Lower leg skin (tissue), 3 donors: ENCODE data around the gene MAP3K8.

Experiments used
- CTCF ChIP-seq, 3 donors: fragments of 450-650 bp; IDR thresholded peaks; one replicate each; pipeline ENCODE4 v1.5.1; 2016; ENCODE audit warnings: antibody characterized with exemption in 3 of 3, mild to moderate bottlenecking in 3 of 3, moderate library complexity in 2 of 3
- POLR2A ChIP-seq, 2 donors: fragments of 450-650 bp; IDR thresholded peaks; one replicate each; pipeline ENCODE4 v1.6.1; 2016 to 2017; ENCODE audit warnings: antibody characterized with exemption in 2 of 2, mild to moderate bottlenecking in 1 of 2, moderate library complexity in 1 of 2

GRCh38 chr10:30489346-30489745, 55.4 kb downstream of the MAP3K8 start:
- TF ChIP-seq POLR2A (IDR thresholded peaks at IDR 0.05), result no peak
- TF ChIP-seq CTCF (IDR thresholded peaks at IDR 0.05), result no peak
